Posterior cingulate gyrus (tissue), 11 donors: ENCODE measurements around the gene C18orf63.

ENCODE experiments used
- DNase-seq, 10 donors: peaks; one replicate each; pipeline versions ENCODE4 v3.0.0 to v3.0.0-alpha.2; 2020 to 2021; ENCODE audit warnings: mixed read lengths in 3 of 10
- intact Hi-C: fragments of 100-400 bp; cut with DNase I; formaldehyde crosslinking; loops from one replicate; pipeline ENCODE4 v1.15.1; 2023

Gene C18orf63

GRCh38 chr18:74399091-74399887, 83.7 kb downstream of the C18orf63 start:
- no peak for DNase-seq
- intact Hi-C loops, result no loop called here

- intact Hi-C loops, result no loop called here
- DNase-seq, result no peak
Measured at GRCh38 chr18:74400813-74401212, 85.2 kb downstream of the C18orf63 start.

- DNase-seq, result no peak
- intact Hi-C loops, result no loop called here
Measured at GRCh38 chr18:74402806-74403433, 87.3 kb downstream of the C18orf63 start.

GRCh38 chr18:74407888-74408287, 92.2 kb downstream of the C18orf63 start:
- no peak for DNase-seq
- intact Hi-C loops, result no loop called here
